ENCODE results near the gene BICDL2.
A peak's percentile ranks its signal among the peaks of the same experiment; 100 is the strongest.
"Not testable (repeated sequence)": the region's sequence is repeated elsewhere in the genome, so short reads cannot be mapped to it uniquely, and the experiment has no call there.

The BICDL2 gene

DNA sequence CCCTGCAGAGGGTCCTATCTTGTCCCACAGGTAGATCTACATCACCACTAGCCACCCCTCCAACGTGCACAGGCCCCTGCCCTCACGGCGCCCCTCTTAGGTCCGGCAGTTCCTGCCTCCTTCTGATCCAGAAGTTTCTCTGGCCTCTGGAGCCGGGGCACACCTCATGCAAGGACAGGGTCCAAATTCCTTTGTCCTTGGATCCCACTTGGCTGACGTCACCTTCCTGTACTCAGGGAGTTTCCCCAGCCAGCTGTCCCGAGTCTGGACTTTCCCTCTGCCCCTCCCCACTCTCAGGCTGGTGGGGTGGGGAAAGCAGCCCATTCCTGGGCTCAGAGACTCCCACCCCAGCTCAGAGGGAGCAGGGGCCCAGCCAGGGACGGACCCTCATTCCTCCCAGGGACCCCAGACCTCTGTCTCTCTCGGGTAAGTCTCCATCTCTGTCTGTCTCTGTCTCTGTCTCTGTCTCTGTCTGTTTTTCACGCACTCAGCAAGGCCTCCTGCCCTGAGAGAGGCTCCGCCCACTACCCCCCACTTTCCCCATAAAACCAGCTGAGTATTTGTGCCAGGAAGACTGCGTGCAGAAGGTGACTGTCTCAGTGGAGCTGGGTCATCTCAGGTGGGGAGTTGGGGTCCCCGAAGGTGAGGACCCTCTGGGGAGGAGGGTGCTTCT is 28.5 kb upstream of the BICDL2 start, which contains the start of gene IL32:
Gene IL32, plus strand, starts transcription at position 572 of the 673 bp plus-strand sequence. CDS start 172 bp downstream, outside the sequence.
- DNase-seq (ENCODE audit: low spot score), result peak; percentile 94

DNA sequence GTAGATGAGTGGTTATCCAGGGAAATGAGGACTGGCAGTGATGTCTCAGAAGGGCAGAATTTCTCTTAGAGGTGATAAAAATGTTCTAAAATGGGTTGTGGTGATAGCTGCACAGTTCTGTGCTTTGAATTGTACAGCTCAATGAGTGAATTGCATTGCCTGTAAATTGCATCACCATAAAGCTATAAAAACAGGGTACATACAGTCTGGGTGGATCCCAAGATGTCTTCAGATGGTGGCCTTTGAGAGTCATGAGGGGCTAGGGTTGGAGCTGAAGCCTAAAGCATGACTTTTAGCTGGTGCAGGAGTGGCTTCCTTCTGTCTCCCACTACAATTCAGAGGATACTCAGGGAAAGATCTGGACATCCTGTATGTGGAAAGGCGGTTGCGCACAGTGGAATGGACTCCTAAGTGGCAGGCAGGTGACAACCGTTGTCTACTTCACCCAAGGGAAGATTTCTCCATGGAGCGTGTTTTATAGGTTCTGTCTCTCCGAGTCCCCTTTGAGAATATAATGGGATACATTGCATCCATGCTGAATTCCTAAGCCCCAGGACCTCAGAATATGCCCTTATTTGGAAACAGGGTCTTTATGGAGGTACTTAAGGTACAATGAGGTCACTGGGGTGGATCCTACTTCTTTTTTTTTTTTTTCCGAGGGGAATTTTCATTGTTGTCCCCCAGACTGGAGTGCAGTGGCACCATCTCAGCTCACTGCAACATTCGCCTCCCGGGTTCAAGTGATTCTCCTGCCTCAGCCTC is 27.1 kb upstream of the BICDL2 start:
- no peak for DNase-seq (ENCODE audit: low spot score)

DNA sequence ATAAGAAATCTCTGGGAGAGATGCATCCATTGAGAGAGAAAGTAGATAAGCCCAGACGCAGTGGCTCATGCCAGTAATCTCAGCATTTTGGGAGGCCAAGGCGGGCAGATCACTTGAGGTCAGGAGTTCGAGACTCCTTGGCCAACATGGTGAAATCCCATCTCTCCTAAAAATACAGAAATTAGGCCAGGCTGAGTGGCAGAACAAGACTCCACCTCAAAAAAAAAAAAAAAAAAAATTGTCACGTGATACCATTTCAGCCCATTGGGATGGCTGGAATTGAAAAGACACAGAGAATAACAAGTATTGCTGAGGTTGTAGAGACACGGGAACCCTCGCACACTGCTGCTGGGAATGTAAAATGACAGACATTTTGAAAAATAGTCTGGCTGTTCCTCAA is 25.8 kb upstream of the BICDL2 start:
- no peak for DNase-seq (ENCODE audit: low spot score)

DNA sequence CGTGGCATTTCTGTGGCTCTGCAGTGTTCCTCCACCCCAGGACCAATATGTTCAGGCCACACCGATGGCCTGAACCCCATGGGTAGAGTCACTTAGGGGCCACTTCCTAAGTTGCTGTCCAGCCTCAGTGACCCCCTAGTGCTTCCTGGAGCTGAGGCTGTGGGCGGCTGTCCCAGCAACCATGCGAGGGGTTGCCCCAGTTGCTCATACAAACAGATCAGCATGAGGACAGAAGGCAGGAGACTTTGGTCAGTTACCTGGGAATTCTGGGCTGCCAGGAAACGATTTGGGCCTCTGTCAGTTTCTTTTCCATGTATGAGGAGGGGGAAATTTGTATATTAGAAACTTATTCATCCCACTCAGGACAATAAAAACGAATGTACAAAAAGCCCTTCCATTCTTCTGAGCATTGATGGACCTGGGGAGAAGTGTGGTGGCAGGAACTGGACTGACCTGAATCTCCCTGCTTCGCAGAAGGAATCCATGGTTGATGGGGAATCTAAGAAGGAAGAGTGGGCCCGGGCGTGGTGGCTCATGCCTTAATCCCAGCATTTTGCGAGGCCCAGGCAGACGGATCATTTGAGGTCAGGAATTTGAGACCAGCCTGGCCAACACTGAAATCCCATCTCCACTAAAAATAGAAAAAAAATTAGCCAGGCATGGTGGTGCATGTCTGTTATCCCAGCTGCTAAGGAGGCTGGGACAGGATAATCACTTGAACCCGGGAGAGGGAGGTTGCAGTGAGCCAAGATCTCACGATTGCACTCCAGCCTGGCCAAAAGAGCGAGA is 23.8 kb upstream of the BICDL2 start:
- DNase-seq (ENCODE audit: low spot score), result no peak

GRCh38 chr16:3059723-3060242 is 23.0 kb upstream of the BICDL2 start:
- no peak for DNase-seq (ENCODE audit: low spot score)

- DNase-seq (ENCODE audit: low spot score), result peak; percentile 99
Measured at GRCh38 chr16:3059041-3059722, 22.4 kb upstream of the BICDL2 start.

- no peak for DNase-seq (ENCODE audit: low spot score)
Measured at GRCh38 chr16:3058139-3059030, 21.6 kb upstream of the BICDL2 start.

DNA sequence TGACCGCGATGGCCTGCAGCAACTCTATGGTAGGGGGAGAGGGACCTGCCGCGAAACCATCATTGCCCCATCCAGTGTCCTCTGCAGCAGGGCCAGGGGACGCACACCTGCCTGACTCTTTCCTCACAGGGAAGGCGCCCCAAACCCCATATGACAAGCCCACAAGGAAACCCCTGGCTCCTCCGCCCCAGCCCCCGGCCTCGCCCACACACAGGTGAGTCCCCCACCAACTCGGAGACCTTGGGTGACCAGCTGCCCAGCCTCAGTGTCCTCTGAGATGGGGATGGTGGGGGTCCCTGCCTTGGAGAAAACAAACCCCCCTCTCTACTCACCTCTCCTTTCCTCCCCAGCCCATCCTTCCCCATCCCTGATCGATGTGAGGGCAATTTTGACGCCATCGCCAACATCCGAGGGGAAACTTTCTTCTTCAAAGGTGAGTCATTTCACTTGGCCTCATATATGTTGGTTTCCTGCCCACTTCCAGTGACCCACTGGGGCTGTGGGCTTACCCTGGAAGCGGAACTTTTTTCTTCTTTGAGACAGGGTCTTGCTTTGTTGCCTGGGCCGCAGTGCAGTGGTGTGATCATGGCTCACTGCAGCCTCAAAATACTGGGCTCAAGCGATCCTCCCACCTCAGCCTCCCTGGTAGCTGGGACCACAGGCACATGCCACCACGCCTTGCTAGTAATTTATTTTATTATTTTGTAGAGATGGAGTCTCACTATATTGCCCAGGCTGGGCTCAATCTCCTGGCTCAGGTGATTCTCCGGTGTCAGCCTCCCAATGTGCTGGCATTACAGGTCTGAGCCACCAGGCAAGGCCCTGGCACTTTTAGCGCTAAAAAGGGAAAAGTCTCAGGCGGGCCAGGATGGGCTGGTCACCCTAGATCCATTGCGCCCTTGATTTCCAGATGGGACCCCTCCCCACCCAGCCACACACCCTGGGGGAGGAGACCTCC is 20.7 kb upstream of the BICDL2 start:
- no peak for DNase-seq (ENCODE audit: low spot score)

DNA sequence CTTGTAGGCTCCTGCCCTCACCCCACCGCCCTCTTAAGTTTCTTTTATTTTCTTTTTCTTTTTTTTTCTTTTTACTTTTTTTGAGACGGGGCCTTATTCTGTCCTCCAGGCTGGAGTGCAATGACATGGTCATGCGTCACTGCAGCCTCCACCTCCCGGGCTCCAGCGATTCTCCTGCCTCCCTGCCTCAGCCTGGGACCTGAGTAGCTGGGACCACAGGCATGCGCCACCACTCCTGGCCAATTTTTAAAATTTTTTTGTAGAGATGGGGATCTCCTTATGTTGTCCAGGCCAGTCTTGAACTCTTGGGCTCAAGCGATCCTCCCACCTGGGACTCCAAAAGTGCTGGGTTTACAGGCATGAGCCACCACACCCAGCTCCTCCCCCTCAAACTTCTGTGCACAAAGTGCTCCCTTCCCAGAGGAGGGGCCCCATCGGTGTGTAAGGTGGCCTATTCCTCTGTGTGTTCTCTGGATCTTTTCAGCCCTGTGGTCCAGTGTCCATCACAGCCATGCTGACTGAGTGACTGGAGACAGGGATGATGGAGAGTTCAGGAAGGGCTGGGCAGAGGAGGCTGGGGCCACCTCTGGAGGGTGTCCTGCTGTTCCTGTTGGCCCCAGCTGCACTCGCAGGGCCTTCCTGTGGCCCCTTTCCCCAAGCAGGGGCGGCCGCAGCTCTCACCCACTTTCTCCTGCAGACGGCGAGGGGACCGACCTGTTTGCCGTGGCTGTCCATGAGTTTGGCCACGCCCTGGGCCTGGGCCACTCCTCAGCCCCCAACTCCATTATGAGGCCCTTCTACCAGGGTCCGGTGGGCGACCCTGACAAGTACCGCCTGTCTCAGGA is 19.8 kb upstream of the BICDL2 start:
- no peak for DNase-seq (ENCODE audit: low spot score)

DNA sequence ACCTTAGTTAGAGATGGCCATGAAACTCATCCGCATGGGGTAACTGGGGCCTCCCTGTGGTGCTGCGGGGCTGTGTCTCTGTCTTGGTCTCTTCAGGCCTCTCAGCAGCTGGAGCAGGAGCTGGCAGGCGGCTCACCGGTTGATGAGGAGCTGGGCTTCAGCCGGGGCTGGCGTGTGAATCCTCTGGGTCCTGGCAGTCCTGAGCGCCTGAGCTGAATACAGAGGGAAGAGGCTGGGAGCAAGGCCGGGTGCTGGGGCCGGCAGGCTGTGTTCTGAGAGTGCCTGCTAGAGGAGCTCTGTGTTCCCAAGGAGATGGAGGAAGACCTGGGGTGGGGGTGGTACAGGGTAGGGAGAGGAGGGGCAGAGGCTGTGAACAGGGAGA is 19.0 kb upstream of the BICDL2 start:
- not testable (repeated sequence) for DNase-seq (ENCODE audit: low spot score)

- no peak for DNase-seq (ENCODE audit: low spot score)
Measured at GRCh38 chr16:3054965-3055733, 18.4 kb upstream of the BICDL2 start.

GRCh38 chr16:3053330-3053710 is 16.6 kb upstream of the BICDL2 start:
- DNase-seq (ENCODE audit: low spot score), result not testable (repeated sequence)

DNA sequence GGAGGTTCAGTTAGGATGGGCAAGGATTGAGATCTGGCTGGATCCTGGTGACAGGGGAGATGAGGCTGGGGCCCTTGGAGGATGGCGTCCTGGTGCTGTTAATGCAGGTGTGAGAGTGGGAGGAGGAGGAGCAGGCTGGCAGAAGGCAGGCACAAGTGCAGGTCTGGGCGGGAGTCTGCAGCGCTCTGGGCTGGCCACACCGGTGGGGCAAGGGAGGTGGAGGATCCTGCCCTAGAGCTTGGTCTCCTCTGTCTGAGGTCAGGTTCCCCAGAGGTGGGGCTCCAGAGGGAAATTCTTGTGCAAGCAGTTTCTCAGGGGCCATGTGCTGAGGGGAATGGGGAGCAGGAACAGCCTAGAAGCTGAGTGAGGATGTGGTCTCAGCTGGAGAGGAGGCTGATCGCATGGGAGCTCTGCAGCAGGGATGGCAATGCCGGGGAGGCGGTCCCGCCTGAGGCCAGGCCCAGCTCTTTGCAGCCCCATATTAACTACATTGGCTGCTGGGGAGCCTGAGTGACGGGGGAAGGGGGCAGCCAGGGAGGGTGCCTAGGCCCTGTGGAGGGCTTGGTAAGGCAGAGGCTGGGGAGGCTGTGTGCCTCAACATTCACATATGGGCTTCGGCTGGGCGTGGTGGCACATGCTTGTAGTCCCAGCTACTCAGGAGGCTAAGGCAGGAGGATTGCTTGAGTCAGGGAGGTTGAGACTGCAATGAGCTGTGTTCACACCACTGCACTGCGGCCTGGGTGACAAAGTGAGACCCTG is 16.0 kb upstream of the BICDL2 start:
- not testable (repeated sequence) for DNase-seq (ENCODE audit: low spot score)

GRCh38 chr16:3051494-3051893 is 14.8 kb upstream of the BICDL2 start:
- DNase-seq (ENCODE audit: low spot score), result no peak

DNA sequence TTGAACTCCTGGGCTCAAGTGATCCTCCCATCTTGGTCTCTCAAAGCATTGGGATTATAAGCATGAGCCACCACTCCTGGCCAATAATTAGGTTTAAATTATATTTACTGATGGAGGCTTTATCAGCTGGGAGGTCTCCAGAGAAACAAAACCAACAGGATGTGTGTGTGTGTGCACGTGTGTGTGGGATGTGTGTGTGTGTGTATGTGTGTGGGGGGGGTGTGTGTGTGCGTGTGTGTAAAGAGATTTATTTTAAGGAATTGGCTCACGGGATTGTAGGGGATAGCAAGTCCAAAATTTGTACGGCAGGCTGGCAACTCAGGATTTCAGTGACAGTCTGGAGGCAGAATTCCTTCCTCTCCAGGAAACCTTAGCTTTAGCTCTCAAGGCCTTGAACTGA is 14.3 kb upstream of the BICDL2 start:
- DNase-seq (ENCODE audit: low spot score), result no peak

DNA sequence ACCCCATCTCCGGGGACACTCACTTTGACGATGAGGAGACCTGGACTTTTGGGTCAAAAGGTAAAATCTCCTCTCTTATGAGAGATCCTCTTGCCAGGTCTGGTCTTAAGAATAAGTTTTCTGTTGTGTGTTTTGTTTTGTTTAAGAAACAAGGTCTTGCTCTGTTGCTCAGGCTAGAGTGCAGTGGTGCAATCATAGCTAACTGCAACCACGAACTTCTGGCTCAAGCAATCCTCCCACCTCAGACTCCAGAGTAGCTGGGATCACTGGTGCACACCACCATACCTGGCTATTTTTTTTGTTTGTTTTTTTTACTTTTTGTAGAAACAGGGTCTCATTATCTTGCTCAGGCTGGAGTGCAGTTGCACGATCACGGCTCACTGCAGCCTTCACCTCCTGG is 13.7 kb upstream of the BICDL2 start:
- DNase-seq (ENCODE audit: low spot score), result no peak

GRCh38 chr16:3049921-3050481 is 13.3 kb upstream of the BICDL2 start:
- no peak for DNase-seq (ENCODE audit: low spot score)

Data from AG20443 (cell line).